ENCODE results near the gene TDRD12. TPM values are rescaled to one million over a fixed set of nuclear protein-coding genes. Genes with fewer than 3 reads are reported as not detected.

The TDRD12 gene
- total and polyA plus RNA-seq, 2 experiments from 2014 or later = 0.68 to 2.8 TPM

GRCh38 chr19:32858559-32858958 lies 139.0 kb downstream of the TDRD12 start (continued):
- TF ChIP-seq, protein P1, sequence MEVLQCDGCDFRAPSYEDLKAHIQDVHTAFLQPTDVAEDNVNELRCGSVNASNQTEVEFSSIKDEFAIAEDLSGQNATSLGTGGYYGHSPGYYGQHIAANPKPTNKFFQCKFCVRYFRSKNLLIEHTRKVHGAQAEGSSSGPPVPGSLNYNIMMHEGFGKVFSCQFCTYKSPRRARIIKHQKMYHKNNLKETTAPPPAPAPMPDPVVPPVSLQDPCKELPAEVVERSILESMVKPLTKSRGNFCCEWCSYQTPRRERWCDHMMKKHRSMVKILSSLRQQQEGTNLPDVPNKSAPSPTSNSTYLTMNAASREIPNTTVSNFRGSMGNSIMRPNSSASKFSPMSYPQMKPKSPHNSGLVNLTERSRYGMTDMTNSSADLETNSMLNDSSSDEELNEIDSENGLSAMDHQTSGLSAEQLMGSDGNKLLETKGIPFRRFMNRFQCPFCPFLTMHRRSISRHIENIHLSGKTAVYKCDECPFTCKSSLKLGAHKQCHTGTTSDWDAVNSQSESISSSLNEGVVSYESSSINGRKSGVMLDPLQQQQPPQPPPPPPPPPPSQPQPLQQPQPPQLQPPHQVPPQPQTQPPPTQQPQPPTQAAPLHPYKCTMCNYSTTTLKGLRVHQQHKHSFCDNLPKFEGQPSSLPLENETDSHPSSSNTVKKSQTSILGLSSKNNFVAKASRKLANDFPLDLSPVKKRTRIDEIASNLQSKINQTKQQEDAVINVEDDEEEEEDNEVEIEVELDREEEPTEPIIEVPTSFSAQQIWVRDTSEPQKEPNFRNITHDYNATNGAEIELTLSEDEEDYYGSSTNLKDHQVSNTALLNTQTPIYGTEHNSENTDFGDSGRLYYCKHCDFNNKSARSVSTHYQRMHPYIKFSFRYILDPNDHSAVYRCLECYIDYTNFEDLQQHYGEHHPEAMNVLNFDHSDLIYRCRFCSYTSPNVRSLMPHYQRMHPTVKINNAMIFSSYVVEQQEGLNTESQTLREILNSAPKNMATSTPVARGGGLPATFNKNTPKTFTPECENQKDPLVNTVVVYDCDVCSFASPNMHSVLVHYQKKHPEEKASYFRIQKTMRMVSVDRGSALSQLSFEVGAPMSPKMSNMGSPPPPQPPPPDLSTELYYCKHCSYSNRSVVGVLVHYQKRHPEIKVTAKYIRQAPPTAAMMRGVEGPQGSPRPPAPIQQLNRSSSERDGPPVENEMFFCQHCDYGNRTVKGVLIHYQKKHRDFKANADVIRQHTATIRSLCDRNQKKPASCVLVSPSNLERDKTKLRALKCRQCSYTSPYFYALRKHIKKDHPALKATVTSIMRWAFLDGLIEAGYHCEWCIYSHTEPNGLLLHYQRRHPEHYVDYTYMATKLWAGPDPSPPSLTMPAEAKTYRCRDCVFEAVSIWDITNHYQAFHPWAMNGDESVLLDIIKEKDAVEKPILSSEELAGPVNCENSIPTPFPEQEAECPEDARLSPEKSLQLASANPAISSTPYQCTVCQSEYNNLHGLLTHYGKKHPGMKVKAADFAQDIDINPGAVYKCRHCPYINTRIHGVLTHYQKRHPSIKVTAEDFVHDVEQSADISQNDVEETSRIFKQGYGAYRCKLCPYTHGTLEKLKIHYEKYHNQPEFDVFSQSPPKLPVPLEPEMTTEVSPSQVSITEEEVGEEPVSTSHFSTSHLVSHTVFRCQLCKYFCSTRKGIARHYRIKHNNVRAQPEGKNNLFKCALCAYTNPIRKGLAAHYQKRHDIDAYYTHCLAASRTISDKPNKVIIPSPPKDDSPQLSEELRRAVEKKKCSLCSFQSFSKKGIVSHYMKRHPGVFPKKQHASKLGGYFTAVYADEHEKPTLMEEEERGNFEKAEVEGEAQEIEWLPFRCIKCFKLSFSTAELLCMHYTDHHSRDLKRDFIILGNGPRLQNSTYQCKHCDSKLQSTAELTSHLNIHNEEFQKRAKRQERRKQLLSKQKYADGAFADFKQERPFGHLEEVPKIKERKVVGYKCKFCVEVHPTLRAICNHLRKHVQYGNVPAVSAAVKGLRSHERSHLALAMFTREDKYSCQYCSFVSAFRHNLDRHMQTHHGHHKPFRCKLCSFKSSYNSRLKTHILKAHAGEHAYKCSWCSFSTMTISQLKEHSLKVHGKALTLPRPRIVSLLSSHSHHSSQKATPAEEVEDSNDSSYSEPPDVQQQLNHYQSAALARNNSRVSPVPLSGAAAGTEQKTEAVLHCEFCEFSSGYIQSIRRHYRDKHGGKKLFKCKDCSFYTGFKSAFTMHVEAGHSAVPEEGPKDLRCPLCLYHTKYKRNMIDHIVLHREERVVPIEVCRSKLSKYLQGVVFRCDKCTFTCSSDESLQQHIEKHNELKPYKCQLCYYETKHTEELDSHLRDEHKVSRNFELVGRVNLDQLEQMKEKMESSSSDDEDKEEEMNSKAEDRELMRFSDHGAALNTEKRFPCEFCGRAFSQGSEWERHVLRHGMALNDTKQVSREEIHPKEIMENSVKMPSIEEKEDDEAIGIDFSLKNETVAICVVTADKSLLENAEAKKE (CRISPR knock-in tag; IDR thresholded peaks at IDR 0.05) = no peak
- TF ChIP-seq JUNB (IDR thresholded peaks at IDR 0.05; ENCODE audit: unreplicated experiment) = no peak
- TF ChIP-seq ETS1 (IDR thresholded peaks at IDR 0.05) = no peak
- no peak for TF ChIP-seq ZNF114 (CRISPR knock-in tag; IDR thresholded peaks at IDR 0.05)

DNA sequence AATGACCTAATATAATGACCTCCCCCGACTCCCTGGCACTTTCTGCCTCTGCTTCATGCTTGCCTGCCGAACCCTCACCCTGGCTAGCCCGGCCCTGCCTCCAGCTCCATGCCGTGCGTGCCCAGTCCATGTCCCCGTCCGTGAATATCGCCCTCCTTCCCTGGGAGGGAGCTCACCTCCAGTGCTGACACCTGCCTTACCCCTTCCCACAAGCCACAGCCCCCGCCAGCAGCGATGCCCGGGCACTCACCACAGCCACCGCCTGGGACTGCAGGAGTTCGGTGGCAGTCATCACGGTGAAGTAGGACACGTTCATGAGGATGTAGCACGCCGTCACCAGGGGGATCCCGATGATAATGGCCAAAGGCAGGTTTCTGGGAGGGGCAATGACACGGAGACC lies 140.0 kb downstream of the TDRD12 start:
- Histone ChIP-seq H3K9me2 (ENCODE audit: insufficient read depth) (no peaks in the 10 kb centered on the region), H3K4me1 (ENCODE audit: insufficient read depth) (no peaks in the 10 kb centered on the region), H3K4me2 (no peak overlapping the region), H3K36me3 (ENCODE audit: insufficient read depth) (no peaks in the 10 kb centered on the region), H2AFZ (no peak overlapping the region), H3F3A (replicated peaks; ENCODE audit: low read depth) (no peaks in the 10 kb centered on the region), H3K79me2 (replicated peaks; ENCODE audit: insufficient read depth) (no peaks in the 10 kb centered on the region), H3K4me3 (no peak overlapping the region), H3K27ac (ENCODE audit: low read depth) (no peak overlapping the region), H4K20me1 (replicated peaks; ENCODE audit: insufficient read depth) (no peaks in the 10 kb centered on the region), H3K27me3 (ENCODE audit: insufficient read depth) (no peaks in the 10 kb centered on the region)
- Mint-ChIP-seq H3K9me3 (no peaks in the 10 kb centered on the region; the same call in 2 of the 3 replicates), H3K4me3 (no peak overlapping the region), H3K27me3 (ENCODE audit: insufficient read depth, low read depth, poor library complexity) (peaks cover 1% of the 10 kb centered on the region), H3K36me3 (ENCODE audit: low read depth) (no peaks in the 10 kb centered on the region), H3K4me1 (no peaks in the 10 kb centered on the region), H3K27ac (no peak overlapping the region)
- no peak for ATAC-seq
- no peak for DNase-seq (ENCODE audit: low spot score)
- no peak for TF ChIP-seq REST (IDR thresholded peaks at IDR 0.05; ENCODE audit: unreplicated experiment)
- no peak for TF ChIP-seq EZH2 (IDR thresholded peaks at IDR 0.05; ENCODE audit: low read depth, unreplicated experiment)
- no peak for TF ChIP-seq CTCF (conservative IDR thresholded peaks at IDR 0.05; ENCODE audit: low read depth in 2 of 2)
- no peak for TF ChIP-seq CREB1 (CRISPR knock-in tag; IDR thresholded peaks at IDR 0.05; ENCODE audit: low read depth)
- no peak for TF ChIP-seq EZH2phosphoT487 (IDR thresholded peaks at IDR 0.05; ENCODE audit: unreplicated experiment)
- no peak for TF ChIP-seq NANOG (IDR thresholded peaks at IDR 0.05; ENCODE audit: borderline replicate concordance)
